Brain pericyte (primary cell): Measurements from ENCODE around the gene GRIFIN.

Experiments
- DNase-seq: peaks from one replicate; pipeline ENCODE4 v3.0.0-alpha.2; 2012; ENCODE audit warnings: low read depth, low spot score

The GRIFIN gene

DNA sequence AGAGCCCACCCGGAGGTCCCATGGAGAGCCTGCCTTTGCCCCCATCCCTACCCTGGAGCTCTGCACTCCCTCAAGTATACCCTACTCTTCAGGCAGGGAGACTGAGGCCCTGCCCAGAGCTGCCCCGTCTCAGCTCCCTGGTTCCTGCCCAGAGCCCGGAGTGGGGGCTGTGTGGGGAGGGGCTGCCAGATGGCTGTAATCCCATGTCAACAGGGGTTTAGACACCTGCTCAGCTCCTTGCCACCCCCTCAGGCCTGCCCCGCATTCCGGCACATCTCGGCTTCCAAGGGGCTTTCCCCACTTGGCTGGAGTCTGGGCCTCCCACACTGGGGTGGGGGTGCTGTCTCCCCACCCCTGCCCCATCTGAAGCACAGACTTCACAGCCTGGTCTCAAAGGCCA lies 22.5 kb upstream of the GRIFIN start:
- no peak for DNase-seq

DNA sequence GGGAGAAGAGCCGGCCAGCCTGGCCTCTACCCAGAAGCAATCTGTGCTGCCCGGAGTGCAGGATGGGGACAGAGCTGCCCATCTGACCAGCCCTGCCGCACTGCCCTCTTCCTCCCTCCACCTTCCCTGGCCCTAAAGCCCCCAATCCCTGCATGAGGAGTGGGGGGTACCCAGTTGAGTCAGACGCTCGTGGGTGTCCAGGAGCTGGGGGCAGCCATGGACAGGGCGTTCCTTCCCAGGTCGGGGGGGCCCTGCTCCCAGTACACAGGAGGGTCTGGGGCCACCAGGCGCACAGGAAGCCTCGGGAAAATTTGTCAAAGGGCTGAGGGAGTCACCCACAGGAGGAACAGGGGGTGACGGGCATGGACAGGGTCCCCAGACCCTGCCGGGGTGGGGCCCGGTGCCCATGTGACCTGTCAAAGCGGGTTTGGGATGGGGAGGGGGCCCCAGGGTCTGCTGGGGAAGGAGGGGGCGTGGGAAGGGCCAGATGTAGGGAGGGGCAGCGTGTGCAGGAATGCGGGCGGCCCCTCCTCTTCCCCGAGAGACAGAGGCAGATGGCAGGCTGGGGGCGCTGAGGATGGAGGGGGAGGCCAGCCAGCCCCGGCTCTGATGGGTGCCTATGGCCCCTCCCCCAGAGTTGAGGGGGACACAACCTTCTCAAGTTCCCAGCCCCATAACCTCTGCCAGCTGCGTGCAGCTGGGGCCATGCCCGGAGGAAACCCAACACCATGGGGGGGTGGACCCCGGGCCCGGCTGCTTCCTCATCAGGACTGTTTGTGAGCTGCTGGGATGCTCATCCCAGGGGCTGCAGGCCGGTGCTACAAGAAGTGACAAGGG lies 21.5 kb upstream of the GRIFIN start:
- no peak for DNase-seq

GRCh38 chr7:2497065-2497464 lies 20.9 kb upstream of the GRIFIN start:
- no peak for DNase-seq

GRCh38 chr7:2496375-2496774 lies 20.2 kb upstream of the GRIFIN start:
- no peak for DNase-seq

DNA sequence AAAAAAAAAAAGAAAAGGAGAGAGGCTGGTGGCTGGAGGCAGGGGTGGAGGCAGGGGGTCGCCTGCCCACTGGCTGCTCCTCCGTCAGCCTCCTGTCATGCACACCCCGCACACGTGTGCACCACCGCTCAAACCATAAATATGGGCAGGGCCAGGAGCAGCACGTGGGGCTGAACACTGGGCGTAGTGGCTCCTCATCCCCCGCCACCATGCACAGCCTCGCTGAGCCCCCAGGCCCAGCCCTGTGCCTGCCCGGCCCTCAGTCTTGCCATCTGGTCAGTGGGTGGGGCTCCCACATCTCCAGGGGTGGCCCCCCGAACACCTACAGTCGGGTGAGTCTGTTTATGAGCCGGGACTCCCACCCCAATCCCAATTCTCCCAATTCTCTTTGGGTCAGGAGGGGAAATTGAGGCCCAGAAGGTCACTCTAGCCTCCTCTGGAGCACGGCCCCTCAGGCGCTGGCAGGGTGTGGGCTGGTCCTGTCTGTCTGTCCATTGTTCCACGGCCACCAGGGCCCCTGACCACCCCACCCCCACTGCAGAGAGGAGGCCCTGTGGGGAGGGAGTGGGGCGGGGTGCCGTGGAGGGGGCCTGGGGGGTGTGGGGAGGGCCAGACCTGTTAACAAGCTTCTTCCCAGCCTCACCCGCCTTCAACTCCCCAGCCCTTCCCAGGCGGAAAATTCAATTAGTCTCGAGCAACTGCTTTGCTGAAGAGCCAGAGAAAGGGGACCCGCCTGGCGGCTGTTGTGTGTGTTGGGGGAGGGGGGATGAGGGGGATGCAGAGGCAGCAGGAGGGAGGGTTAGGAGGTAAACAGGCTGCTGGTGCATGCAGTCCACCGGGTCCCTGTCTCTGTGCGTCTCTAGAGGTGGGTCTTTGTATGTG lies 19.5 kb upstream of the GRIFIN start:
- no peak for DNase-seq

DNA sequence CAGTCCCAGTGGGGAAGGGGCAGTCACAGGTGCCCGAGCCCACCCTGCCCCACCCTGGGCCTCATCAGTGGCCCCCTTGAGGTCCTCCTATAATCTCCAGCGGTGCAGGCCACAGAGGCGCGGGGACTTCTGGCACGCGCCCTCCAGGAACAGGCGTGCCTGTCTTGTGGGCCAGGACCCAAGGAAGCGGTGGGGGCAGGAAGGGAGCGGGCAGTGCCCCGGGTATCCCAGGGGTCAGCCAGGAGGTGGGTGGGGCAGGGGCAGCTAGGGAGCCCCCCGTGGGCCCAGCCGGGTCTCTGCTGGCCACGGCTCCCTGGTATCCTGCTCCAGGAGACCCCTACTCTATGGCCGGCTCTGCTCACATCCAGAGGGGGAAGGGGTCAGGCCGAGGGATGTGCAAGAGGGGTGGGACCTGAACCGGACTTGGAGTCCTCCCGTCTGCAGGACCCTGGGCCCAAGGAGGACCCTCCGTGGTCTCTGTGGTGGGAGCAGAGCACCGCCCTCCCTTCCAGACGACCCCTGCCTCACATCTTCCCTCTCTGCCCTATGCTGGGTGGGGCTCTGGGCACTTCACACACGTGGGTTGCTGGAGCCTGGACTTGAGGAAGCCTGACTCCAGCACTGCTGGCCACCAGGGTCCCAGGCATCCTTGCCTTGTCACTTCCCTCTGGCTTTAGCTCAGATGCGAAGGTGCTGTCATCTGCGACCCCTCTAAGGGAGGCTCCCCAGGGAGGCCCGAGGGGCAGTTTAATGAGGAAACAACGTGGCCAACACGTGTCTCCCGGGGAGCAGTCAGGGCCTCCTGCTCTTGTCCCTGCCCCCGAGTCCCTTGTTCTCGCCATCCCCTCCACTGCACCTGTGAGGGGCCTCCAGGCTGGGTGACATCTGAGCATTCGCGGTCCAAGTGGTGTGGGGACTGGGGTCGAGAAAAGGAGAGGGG lies 18.3 kb upstream of the GRIFIN start:
- no peak for DNase-seq

DNA sequence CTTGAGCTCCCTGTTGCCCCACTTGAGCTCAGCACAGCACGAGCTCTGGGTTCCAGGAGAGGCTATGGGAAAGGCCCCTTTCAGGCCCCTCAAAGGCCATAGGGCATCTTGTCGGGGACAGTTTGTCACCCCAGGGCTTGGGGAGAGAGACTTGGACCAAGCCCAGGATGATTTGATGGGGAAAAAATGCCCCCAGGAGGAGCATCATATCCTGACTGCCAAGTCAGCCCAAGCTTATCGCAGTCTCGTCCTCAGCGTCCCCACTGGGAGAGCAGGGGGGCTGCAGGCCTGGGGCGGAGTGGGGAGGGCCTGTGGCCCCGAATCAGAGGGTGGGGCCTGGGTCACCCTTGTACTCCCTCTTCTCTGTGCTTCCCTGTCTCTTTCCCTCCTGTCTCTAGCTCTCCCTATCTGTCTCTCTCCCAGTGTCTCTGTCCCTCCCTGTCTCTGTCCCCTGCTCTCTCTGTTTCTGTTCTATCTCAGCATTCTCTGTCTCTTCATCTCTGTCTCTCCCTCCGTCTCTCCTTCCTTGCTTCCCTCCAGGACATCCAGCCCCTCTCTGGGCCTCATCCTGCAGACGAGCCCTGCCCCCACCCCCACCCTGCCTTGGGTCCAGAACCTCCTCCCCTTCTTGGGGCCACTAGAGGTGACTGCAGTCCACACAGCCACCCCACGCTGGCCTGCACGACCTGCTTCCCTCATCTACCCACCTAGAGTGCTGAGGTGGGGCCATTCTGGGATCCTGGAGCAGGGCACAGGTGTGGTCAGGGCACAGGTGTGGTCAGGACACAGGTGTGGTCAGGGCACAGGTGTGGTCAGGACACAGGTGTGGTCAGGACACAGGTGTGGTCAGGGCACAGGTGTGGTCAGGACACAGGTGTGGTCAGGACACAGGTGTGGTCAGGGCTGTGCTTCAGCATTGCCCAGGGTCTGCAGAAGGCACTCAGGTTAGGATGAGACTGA lies 17.3 kb upstream of the GRIFIN start:
- DNase-seq, result no peak

DNA sequence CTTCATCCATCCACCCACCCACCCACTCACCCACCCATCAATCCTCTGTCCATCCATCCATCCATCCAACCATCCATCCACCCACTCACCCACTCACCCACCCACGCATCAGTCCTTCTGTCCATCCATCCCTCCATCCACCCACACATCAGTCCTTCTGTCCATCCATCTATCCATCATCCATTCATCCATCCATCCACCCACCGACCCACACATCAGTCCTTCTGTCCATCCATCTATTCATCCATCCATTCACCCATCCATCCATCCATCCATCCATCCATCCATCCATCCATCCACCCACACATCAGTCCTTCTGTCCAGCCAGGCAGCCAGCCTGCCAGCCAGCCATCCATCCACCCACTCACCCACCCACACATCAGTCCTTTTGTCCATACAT lies 15.8 kb upstream of the GRIFIN start:
- DNase-seq, result no peak

DNA sequence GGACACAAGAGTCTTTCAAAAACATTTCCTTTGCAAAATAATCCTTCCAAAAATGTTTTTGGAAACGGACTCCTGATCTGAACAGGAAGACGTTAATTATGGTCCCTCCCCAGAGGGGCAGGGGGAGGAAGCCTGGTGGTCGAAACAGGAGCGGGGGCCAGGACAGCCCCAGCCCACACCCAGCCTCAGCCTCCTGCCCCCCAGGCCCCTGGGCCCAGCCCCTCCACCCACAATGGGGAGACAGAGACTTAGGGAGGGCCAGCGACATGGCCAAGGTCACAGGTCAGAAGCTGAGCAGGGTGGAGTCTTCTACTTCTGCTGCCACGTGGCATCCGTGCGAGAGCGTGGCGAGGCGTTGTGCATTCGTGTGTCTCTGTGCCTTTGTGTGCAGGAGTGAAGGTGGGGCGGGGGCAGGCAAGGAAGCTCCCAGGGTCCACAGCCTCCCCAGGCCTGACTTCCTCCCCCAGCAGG lies 14.0 kb upstream of the GRIFIN start:
- DNase-seq, result no peak

GRCh38 chr7:2488681-2489080 lies 12.5 kb upstream of the GRIFIN start:
- DNase-seq, result no peak

DNA sequence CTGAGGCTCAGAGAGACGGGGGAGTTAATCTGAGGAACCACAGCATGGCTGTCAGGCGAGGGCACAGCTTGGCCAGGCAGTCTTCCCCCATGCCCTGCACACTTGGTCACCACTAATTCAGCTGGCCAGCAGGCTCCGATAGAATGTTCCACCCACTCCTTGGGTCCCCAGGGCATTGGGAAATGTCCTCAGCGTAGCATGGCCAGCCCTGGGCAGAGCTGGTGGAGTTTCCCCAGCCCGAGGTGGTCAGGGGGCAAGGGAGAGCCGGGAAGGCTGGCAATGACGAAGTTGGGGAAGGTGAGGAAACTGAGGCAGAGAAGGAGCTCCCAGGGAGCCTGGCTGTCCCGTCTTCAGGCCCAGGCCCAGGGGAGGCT lies 12.1 kb upstream of the GRIFIN start:
- no peak for DNase-seq

- DNase-seq, result no peak
These were observed 11.5 kb upstream of the GRIFIN start for GRCh38 chr7:2487586-2488271.

GRCh38 chr7:2484868-2485267 lies 8.7 kb upstream of the GRIFIN start:
- DNase-seq, result no peak

GRCh38 chr7:2483494-2483893 lies 7.3 kb upstream of the GRIFIN start:
- no peak for DNase-seq

DNA sequence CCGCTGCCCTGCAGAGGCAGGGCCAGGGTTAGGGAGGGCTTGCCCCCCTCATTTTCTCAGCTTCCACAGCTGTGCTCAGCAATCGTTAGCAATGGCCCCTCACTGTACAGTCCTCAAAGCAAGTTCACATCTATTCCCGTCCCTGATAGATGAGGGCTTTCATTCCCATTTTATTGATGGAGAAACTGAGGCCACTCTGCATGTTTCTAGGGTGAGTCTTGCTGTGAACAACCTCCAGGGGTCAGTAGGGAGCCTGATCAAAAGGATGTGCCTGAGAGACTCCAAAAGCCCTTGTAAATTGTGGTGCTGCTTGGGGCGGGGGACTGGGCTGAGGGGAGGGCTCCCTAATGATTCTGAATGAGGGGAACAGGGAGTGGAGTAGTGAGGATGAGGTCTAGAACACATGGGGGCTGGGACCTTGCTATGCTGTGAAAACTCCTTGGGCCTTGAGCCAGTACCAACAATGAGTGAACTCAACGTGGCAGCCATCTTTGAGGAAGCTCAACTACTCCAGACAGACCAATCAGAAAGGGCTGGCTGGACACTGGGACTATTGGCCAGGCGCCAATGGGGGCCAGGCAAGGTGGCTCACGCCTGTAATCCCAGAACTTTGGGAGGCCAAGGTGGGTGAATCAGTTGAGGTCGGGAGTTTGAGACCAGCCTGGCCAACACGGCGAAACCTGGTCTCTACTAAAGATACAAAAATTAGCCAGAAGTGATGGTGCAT lies 6.7 kb upstream of the GRIFIN start:
- DNase-seq, result no peak

GRCh38 chr7:2481195-2481594 lies 5.0 kb upstream of the GRIFIN start:
- no peak for DNase-seq

- no peak for DNase-seq
These were observed 3.8 kb upstream of the GRIFIN start for GRCh38 chr7:2480070-2480408.

DNA sequence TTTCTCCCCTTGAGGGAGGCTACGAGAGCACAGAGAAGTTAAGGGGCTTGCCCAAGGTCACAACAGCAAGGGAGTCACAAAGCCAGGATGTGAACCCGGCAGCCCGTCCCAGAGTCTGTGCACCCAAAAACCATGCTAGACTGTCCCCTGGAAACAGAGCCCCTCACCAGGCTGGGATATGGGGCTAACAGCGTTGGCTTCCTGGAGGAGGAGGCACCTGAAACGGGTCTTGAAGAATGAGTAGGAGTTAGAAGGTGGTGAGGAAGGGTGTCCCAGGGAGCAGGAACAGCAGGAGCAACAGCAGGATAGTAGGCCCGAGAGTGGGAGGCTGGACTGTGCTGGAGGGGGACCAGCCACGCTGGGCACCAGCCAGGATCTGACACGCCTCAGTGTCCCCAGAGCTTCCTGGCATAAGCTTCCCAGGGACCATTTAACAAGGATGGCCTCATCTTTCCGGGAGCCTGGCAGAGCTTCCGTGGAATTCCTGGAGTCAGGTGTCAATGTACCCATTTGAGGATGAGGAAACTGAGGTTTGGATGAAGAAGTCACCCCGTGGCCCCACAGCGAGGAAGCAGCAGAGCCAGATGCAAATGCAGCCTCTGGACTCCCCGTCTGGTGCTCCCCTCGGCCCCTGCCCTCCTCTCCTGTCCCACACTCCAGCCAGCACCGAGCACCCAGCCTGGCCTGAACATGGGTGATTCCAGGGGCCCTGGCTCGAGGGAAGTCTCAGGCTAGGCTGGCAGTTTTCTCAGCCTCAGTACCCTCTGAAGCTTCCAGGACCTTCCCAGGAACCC lies 3.3 kb upstream of the GRIFIN start:
- no peak for DNase-seq

GRCh38 chr7:2478800-2479199 lies 2.6 kb upstream of the GRIFIN start:
- no peak for DNase-seq
